SIG-M5 treated with dmso at 0.1 percent for 504 hours (cell line): ENCODE results near the gene COMMD1.
"Not testable (repeated sequence)": the region's sequence is repeated elsewhere in the genome, so short reads cannot be mapped to it uniquely, and the experiment has no call there.

Experiments
- DNase-seq: peaks from one replicate; lab custom pipeline; 2025; ENCODE audit not compliant: unreplicated experiment; lab: John Stamatoyannopoulos, UW

COMMD1 gene

GRCh38 chr2:62065243-62065642, 159.8 kb downstream of the COMMD1 start:
- DNase-seq = no peak

- DNase-seq = no peak
These were observed 165.7 kb downstream of the COMMD1 start for GRCh38 chr2:62071126-62071598.

GRCh38 chr2:62071760-62072680, 166.5 kb downstream of the COMMD1 start:
- no peak for DNase-seq

- DNase-seq = no peak
These were observed 168.8 kb downstream of the COMMD1 start for GRCh38 chr2:62074233-62074632.

- no peak for DNase-seq
These were observed 171.6 kb downstream of the COMMD1 start for GRCh38 chr2:62076980-62077638.

GRCh38 chr2:62084801-62085200, 179.3 kb downstream of the COMMD1 start:
- no peak for DNase-seq

GRCh38 chr2:62089658-62090057, 184.2 kb downstream of the COMMD1 start:
- no peak for DNase-seq

GRCh38 chr2:62091471-62091870, 186.0 kb downstream of the COMMD1 start:
- no peak for DNase-seq

- DNase-seq = peak; percentile 35
These were observed 193.6 kb downstream of the COMMD1 start for GRCh38 chr2:62099050-62099449.

- no peak for DNase-seq
These were observed 194.2 kb downstream of the COMMD1 start for GRCh38 chr2:62099523-62100175.

GRCh38 chr2:62101886-62102285, 196.4 kb downstream of the COMMD1 start:
- no peak for DNase-seq

- no peak for DNase-seq
These were observed 197.0 kb downstream of the COMMD1 start for GRCh38 chr2:62102402-62102920.

GRCh38 chr2:62109554-62109953, 204.1 kb downstream of the COMMD1 start:
- DNase-seq = no peak

- no peak for DNase-seq
These were observed 205.0 kb downstream of the COMMD1 start for GRCh38 chr2:62110415-62111025.

- DNase-seq = no peak
These were observed 206.7 kb downstream of the COMMD1 start for GRCh38 chr2:62112179-62112578.

- no peak for DNase-seq
These were observed 209.1 kb downstream of the COMMD1 start for GRCh38 chr2:62114564-62114963.

GRCh38 chr2:62116983-62117382, 211.5 kb downstream of the COMMD1 start:
- peak; percentile 20 for DNase-seq

- no peak for DNase-seq
These were observed 212.7 kb downstream of the COMMD1 start for GRCh38 chr2:62118160-62118559.

GRCh38 chr2:62119311-62119974, 214.0 kb downstream of the COMMD1 start:
- DNase-seq = peak; percentile 81

GRCh38 chr2:62126239-62126638, 220.8 kb downstream of the COMMD1 start:
- not testable (repeated sequence) for DNase-seq
